ENCODE data around the gene TAF1C. TPM values are rescaled to one million over a fixed set of nuclear protein-coding genes. Genes with fewer than 3 reads are reported as not detected.
A peak's percentile ranks its signal among the peaks of the same experiment; 100 is the strongest.

The TAF1C gene
- polyA plus RNA-seq, 1 of the 3 experiments (the other 2 are of a cell fraction): 49.3 TPM

DNA sequence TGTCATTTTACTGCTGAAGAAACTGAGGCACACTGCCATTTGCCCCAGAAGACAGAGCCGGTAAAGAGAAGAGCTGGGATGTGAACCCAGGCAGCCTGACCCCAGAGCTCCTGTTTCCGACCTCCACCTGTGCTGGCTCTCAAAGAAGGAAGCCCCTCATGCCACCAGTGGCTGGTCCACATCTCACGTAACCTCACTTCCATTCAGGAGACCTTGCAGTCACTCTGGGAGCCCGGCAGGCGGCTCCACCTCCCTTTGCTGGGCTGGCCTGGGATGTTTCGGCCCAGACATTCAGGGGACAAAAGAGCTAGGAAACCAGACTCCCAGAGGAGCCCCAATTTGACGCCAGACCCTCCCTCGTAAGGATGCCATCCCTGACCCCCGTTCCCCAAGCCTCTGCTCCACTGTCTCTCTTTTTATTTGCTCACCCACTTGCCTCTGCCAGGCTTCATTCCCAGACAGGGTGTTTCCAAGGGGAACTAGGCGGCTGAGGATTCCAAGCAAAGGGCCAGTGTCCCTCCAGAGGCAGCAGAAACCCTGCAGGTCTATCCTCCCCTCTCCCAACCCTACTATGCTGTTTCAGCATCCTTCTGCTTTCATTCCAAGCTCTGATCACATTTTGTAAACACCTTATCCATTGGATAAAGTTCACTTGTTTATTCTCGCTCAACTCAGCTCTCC is 2.8 kb downstream of the TAF1C start:
- TF ChIP-seq GABPA (IDR thresholded peaks at IDR 0.05; ENCODE audit: low read depth): no peak
- TF ChIP-seq, protein P1, sequence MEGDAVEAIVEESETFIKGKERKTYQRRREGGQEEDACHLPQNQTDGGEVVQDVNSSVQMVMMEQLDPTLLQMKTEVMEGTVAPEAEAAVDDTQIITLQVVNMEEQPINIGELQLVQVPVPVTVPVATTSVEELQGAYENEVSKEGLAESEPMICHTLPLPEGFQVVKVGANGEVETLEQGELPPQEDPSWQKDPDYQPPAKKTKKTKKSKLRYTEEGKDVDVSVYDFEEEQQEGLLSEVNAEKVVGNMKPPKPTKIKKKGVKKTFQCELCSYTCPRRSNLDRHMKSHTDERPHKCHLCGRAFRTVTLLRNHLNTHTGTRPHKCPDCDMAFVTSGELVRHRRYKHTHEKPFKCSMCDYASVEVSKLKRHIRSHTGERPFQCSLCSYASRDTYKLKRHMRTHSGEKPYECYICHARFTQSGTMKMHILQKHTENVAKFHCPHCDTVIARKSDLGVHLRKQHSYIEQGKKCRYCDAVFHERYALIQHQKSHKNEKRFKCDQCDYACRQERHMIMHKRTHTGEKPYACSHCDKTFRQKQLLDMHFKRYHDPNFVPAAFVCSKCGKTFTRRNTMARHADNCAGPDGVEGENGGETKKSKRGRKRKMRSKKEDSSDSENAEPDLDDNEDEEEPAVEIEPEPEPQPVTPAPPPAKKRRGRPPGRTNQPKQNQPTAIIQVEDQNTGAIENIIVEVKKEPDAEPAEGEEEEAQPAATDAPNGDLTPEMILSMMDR (IDR thresholded peaks at IDR 0.05): peak; percentile 28; the same call in 1 of the 2 replicates
- DNase-seq: no peak
- 70% methylated on average over 9 of the region's 11 CpGs for WGBS (ENCODE audit: low lambda C conversion rate)
- no peak overlapping the region for H3K4me3 ChIP-seq (ENCODE audit: low read depth in 2 of 2, low read length in 1 of 2)
- H2AFZ ChIP-seq (ENCODE audit: low read depth): no peak overlapping the region
- no peaks in the 10 kb centered on the region for H4K20me1 ChIP-seq (ENCODE audit: insufficient read depth)
- no peak overlapping the region for H3K9ac ChIP-seq
- CTCF ChIA-PET: interaction anchor here (0.6 to 2.0 kb wide), 11 partner anchors 9 to 324 kb away, joined by 3 to 14 read pairs (median 4); no protein-coding TSS in a partner anchor
- peaks cover 33% of the 10 kb centered on the region for H3K79me2 ChIP-seq (ENCODE audit: insufficient read depth)
- H3K27me3 ChIP-seq (ENCODE audit: insufficient read depth): no peaks in the 10 kb centered on the region
- H3K4me2 ChIP-seq: no peak overlapping the region
- no peaks in the 10 kb centered on the region for H3K9me3 ChIP-seq
- peaks cover 0 to 11% of the 10 kb centered on the region in 2 experiments; a peak in 1 of 4 replicates for H3K4me1 ChIP-seq (ENCODE audit: control insufficient read depth in 1 of 2, insufficient read depth in 2 of 2, low read depth in 1 of 2, low read length in 1 of 2)
- POLR2A ChIA-PET: no interaction called here
- no peaks in the 10 kb centered on the region for H3F3A ChIP-seq (replicated peaks; ENCODE audit: insufficient read depth)
- no peaks in the 10 kb centered on the region for H3K9me2 ChIP-seq
- no peak overlapping the region for H3K27ac ChIP-seq (ENCODE audit: low read depth in 2 of 2, low read length in 1 of 2)
- H3K36me3 ChIP-seq (replicated peaks in 1 of 2; ENCODE audit: control insufficient read depth in 1 of 2, insufficient read depth in 2 of 2, low read length in 1 of 2): peaks cover 0 to 58% of the 10 kb centered on the region in 2 experiments

DNA sequence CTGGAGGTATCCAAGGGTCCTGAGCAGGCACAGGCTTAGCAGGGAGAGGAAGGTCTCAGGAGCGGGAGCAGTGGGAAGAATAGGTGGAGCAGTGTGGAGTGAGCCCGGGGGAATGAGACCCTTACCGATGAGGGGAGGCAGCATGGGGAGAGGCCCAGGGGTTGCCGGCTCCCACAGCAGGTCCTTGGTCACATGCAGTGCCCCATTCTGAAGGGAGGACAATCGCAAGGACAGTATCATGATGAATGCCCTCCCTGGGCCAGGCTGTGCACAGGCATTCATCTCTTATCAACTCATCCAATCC is 3.3 kb downstream of the TAF1C start:
- Histone ChIP-seq H3K9me3 (no peaks in the 10 kb centered on the region), H3K36me3 (replicated peaks in 1 of 2; ENCODE audit: control insufficient read depth in 1 of 2, insufficient read depth in 2 of 2, low read length in 1 of 2) (peaks cover 0 to 62% of the 10 kb centered on the region in 2 experiments), H3F3A (replicated peaks; ENCODE audit: insufficient read depth) (no peaks in the 10 kb centered on the region), H3K79me2 (ENCODE audit: insufficient read depth) (peaks cover 33% of the 10 kb centered on the region), H3K4me1 (ENCODE audit: control insufficient read depth in 1 of 2, insufficient read depth in 2 of 2, low read depth in 1 of 2, low read length in 1 of 2) (peaks cover 0 to 11% of the 10 kb centered on the region in 2 experiments; a peak in 1 of 4 replicates), H3K27me3 (ENCODE audit: insufficient read depth) (no peaks in the 10 kb centered on the region), H3K4me2 (no peak overlapping the region), H4K20me1 (ENCODE audit: insufficient read depth) (no peaks in the 10 kb centered on the region), H3K9ac (no peak overlapping the region), H3K9me2 (no peaks in the 10 kb centered on the region), H2AFZ (ENCODE audit: low read depth) (no peak overlapping the region), H3K4me3 (ENCODE audit: low read depth in 2 of 2, low read length in 1 of 2) (no peak overlapping the region), H3K27ac (ENCODE audit: low read depth in 2 of 2, low read length in 1 of 2) (no peak overlapping the region)
- TF ChIP-seq, protein P1 (IDR thresholded peaks at IDR 0.05): no peak
- TF ChIP-seq, protein P2, sequence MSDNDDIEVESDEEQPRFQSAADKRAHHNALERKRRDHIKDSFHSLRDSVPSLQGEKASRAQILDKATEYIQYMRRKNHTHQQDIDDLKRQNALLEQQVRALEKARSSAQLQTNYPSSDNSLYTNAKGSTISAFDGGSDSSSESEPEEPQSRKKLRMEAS (IDR thresholded peaks at IDR 0.05; ENCODE audit: low read depth): no peak
- TF ChIP-seq CHD2 (IDR thresholded peaks at IDR 0.05; ENCODE audit: low read length, partially characterized antibody) (no peak), JUND (IDR thresholded peaks at IDR 0.05) (no peak), TAF1 (IDR thresholded peaks at IDR 0.05; ENCODE audit: borderline replicate concordance, low read depth, low read length) (no peak), POLR2AphosphoS5 (IDR thresholded peaks at IDR 0.05; ENCODE audit: low read depth, low read length) (no peak), FOSL2 (IDR thresholded peaks at IDR 0.05; ENCODE audit: borderline replicate concordance, low read depth) (no peak), MXI1 (IDR thresholded peaks at IDR 0.05; ENCODE audit: low read depth, low read length) (no peak), RXRA (IDR thresholded peaks at IDR 0.05; ENCODE audit: borderline replicate concordance, low read depth) (no peak), TCF12 (IDR thresholded peaks at IDR 0.05) (no peak), SIN3A (IDR thresholded peaks at IDR 0.05; ENCODE audit: borderline replicate concordance, low read depth, low read length) (no peak), GABPA (IDR thresholded peaks at IDR 0.05; ENCODE audit: low read depth) (no peak), GATA2 (CRISPR knock-in tag; IDR thresholded peaks at IDR 0.05) (no peak)
- TF ChIP-seq, protein P3, sequence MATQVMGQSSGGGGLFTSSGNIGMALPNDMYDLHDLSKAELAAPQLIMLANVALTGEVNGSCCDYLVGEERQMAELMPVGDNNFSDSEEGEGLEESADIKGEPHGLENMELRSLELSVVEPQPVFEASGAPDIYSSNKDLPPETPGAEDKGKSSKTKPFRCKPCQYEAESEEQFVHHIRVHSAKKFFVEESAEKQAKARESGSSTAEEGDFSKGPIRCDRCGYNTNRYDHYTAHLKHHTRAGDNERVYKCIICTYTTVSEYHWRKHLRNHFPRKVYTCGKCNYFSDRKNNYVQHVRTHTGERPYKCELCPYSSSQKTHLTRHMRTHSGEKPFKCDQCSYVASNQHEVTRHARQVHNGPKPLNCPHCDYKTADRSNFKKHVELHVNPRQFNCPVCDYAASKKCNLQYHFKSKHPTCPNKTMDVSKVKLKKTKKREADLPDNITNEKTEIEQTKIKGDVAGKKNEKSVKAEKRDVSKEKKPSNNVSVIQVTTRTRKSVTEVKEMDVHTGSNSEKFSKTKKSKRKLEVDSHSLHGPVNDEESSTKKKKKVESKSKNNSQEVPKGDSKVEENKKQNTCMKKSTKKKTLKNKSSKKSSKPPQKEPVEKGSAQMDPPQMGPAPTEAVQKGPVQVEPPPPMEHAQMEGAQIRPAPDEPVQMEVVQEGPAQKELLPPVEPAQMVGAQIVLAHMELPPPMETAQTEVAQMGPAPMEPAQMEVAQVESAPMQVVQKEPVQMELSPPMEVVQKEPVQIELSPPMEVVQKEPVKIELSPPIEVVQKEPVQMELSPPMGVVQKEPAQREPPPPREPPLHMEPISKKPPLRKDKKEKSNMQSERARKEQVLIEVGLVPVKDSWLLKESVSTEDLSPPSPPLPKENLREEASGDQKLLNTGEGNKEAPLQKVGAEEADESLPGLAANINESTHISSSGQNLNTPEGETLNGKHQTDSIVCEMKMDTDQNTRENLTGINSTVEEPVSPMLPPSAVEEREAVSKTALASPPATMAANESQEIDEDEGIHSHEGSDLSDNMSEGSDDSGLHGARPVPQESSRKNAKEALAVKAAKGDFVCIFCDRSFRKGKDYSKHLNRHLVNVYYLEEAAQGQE (IDR thresholded peaks at IDR 0.05; ENCODE audit: low read depth, low read length): no peak
- TF ChIP-seq, protein P4, sequence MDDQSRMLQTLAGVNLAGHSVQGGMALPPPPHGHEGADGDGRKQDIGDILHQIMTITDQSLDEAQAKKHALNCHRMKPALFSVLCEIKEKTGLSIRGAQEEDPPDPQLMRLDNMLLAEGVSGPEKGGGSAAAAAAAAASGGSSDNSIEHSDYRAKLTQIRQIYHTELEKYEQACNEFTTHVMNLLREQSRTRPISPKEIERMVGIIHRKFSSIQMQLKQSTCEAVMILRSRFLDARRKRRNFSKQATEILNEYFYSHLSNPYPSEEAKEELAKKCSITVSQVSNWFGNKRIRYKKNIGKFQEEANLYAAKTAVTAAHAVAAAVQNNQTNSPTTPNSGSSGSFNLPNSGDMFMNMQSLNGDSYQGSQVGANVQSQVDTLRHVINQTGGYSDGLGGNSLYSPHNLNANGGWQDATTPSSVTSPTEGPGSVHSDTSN (IDR thresholded peaks at IDR 0.05): no peak
- WGBS (ENCODE audit: low lambda C conversion rate): 77% methylated on average over 5 of the region's 5 CpGs
- ChIA-PET POLR2A (no interaction called here), CTCF (interaction anchor here (0.6 to 2.0 kb wide), 7 partner anchors 8 to 317 kb away, joined by 3 to 14 read pairs (median 4); no protein-coding TSS in a partner anchor)
- DNase-seq: no peak
